ENCODE data around the gene PLTP. TPM values are rescaled to one million over a fixed set of nuclear protein-coding genes. Genes with fewer than 3 reads are reported as not detected.
"Not testable (repeated sequence)": the region's sequence is repeated elsewhere in the genome, so short reads cannot be mapped to it uniquely, and the experiment has no call there.

Gene PLTP
- total RNA-seq, 1 donor: 10.4 TPM

DNA sequence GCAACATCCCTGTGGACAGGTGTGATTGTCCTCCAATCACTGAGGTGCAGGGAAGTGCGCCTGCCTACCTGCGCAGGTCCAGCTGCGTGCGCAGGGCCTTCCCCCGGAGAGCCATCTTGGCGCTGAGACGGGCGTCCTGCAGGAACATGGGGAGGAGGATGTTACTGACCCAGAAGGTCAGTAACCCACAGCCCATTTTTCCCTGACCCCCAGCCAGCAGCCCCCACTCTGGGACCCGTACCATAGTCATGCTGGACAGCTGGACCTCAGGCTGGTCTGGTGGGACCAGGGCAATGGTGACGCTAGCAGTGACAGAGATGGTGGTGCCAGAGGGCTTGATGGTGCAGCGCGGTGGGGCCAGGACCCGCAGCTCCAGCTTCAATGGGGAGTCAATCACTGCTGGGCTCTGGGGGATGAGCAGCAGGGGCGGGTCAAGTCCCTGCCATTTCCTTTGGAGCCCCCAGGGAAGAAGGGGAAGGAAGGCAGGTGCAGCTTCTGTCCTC, 9.7 kb downstream of the PLTP start:
- H3K4me3 ChIP-seq (ENCODE audit: low read depth, low read length): no peak overlapping the region
- TF ChIP-seq, protein P1, sequence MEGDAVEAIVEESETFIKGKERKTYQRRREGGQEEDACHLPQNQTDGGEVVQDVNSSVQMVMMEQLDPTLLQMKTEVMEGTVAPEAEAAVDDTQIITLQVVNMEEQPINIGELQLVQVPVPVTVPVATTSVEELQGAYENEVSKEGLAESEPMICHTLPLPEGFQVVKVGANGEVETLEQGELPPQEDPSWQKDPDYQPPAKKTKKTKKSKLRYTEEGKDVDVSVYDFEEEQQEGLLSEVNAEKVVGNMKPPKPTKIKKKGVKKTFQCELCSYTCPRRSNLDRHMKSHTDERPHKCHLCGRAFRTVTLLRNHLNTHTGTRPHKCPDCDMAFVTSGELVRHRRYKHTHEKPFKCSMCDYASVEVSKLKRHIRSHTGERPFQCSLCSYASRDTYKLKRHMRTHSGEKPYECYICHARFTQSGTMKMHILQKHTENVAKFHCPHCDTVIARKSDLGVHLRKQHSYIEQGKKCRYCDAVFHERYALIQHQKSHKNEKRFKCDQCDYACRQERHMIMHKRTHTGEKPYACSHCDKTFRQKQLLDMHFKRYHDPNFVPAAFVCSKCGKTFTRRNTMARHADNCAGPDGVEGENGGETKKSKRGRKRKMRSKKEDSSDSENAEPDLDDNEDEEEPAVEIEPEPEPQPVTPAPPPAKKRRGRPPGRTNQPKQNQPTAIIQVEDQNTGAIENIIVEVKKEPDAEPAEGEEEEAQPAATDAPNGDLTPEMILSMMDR (IDR thresholded peaks at IDR 0.05; ENCODE audit: insufficient read depth, low read depth, low read length): no peak
- no peak for DNase-seq (ENCODE audit: low read depth)

DNA sequence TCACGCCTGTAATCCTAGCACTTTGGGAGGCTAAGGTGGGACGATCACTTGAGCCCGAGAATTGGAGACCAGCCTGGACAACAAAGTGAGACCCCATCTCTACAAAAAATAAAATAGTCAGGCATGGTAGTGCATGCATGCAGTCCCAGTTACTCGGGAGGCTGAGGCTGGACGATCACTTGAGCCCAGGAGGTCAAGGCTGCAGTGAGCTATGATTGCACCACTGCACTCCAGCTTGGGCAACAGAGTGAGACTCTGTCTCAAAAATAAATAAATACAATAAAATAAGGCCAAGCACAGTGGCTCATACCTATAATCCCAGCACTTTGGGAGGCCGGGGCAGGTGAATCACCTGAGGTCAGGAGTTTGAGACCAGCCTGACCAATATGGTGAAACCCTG, 10.6 kb downstream of the PLTP start:
- DNase-seq (ENCODE audit: low read depth); H3K4me3 ChIP-seq (ENCODE audit: low read depth, low read length): not testable (repeated sequence)

DNA sequence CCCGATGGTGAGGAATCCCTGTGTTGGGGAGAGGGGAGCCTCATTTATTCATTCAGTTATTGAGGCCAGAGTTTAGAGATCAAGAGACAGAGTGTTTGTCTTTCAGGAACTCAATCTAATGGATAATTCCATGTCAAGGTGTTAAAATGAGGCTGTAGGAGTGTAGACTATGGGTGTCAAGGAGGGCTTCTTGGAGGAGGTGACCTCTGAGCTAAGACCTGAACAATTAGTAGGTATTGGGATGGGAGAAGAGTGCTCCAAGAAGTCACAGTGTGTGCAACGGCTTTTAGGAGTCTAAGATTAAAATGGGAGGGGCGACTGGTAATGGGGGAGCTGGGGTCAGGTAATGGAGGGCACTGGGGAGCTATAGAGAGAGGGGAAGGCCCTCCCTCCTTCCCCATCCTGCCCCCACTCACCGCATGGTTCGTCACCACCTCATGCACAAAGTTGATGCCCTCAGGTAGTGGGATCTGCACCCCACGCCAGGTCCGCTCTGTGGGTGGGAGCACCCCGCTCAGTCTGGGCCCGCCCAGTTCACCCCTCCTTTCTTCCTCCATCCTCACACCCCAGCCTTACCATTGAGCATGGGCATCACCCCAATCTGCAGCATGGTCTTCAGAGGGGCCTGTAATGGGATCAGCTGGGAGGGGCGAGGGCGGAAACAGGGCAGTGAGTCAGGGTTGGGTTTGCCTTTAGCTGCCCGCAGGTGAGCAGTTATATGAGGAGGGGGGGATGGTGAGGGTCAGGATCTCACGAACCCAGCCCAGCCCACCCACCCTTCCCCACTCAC, 12.7 kb downstream of the PLTP start:
- H3K4me3 ChIP-seq (ENCODE audit: low read depth, low read length): no peak overlapping the region
- DNase-seq (ENCODE audit: low read depth): no peak
- TF ChIP-seq, protein P1 (IDR thresholded peaks at IDR 0.05; ENCODE audit: insufficient read depth, low read depth, low read length): no peak

DNA sequence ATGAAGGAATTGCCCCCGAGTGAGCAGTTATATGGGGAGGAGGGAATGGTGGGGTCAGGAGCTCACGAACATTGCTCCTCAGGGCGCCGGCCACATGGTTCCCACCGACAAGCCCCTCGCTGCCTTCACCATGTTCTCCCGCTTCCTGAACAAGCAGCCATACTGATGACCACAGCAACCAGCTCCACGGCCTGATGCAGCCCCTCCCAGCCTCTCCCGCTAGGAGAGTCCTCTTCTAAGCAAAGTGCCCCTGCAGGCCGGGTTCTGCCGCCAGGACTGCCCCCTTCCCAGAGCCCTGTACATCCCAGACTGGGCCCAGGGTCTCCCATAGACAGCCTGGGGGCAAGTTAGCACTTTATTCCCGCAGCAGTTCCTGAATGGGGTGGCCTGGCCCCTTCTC, 13.7 kb downstream of the PLTP start:
- no peak for DNase-seq (ENCODE audit: low read depth)
- TF ChIP-seq, protein P1 (IDR thresholded peaks at IDR 0.05; ENCODE audit: insufficient read depth, low read depth, low read length): no peak
- no peak overlapping the region for H3K4me3 ChIP-seq (ENCODE audit: low read depth, low read length)

DNA sequence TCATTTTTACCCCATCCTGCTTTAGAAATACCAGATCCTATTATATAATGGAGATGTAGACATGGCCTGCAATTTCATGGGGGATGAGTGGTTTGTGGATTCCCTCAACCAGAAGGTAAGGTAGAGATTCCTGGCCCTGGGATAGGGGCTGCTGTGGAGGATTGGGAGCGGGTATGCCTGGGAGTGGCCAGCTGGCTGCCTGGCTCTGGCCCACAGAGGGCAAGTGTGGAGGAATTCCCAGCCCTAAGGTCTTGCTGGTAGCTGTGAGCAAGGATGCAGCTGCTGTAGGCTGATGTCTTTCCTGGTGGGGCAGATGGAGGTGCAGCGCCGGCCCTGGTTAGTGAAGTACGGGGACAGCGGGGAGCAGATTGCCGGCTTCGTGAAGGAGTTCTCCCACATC, 14.3 kb downstream of the PLTP start:
- no peak overlapping the region for H3K4me3 ChIP-seq (ENCODE audit: low read depth, low read length)
- DNase-seq (ENCODE audit: low read depth): no peak
- TF ChIP-seq, protein P1 (IDR thresholded peaks at IDR 0.05; ENCODE audit: insufficient read depth, low read depth, low read length): no peak

DNA sequence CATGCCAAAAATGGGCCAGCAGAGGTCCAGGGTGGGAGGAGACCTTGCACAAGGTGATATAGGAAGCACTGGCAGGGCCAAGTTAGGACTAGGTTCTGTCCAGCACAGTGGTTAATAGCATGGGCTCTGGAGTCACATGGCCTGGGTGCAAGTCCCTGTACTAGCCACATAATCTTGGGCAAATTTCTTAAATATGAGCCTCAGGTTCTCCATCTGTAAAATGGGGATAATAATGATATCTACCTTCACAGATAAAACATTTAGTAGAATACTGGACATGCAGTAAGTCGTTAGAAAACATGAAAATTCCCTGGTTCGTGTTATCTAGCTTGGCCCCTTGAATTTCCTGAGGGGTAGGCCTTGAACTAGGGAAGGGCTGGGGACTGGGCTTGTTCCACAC, 14.7 kb downstream of the PLTP start:
- H3K4me3 ChIP-seq (ENCODE audit: low read depth, low read length): no peak overlapping the region
- DNase-seq (ENCODE audit: low read depth): no peak
- TF ChIP-seq, protein P1 (IDR thresholded peaks at IDR 0.05; ENCODE audit: insufficient read depth, low read depth, low read length): no peak

DNA sequence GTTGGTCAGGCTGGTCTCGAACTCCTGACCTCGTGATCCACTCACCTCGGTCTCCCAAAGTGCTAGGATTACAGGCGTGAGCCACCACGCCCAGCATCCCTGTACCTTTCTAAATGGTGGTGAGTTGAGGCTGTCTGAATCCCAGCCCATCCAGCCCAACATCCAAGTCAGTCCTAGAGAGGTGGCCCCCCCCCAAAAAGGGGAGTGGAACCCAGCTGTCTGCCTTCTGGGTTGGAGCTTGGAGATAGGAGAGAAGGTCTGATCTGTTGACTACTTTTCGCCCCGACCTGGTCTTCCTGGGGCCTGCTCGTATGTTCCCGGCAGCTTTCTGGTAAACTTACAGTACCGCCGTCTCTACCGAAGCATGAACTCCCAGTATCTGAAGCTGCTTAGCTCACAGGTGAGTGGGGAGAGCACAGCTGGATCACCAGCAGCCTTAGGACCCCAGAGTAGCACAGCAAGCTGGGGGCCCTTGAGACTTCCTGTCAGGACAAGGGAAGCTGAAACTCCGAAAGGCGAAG, 15.3 kb downstream of the PLTP start:
- no peak overlapping the region for H3K4me3 ChIP-seq (ENCODE audit: low read depth, low read length)
- TF ChIP-seq, protein P1 (IDR thresholded peaks at IDR 0.05; ENCODE audit: insufficient read depth, low read depth, low read length): no peak
- DNase-seq (ENCODE audit: low read depth): no peak

All from fibroblast of villous mesenchyme (primary cell).